Psoas muscle (tissue), 8 donors: ENCODE data around the gene OR6B2. TPM values are rescaled to one million over a fixed set of nuclear protein-coding genes. Genes with fewer than 3 reads are reported as not detected.

Experiments used
- ATAC-seq, 4 donors: fragments of 200-7000 bp; cut with Tn5 transposase; one replicate each; pipeline ENCODE4 v1.9.1; 2020; ENCODE audit warnings: moderate library complexity in 3 of 4, mild to moderate bottlenecking in 2 of 4
- DNase-seq, 2 donors: peaks; one replicate each; pipeline ENCODE4 v3.0.0-alpha.2; 2020
- H3K27ac ChIP-seq: fragments of 200-600 bp; one replicate; pipeline ENCODE4 v1.8.0; 2022
- H3K27me3 ChIP-seq, 3 donors: fragments of 200-600 bp in 1 of 3; one replicate each; pipeline versions ENCODE4 v1.6.1 to v1.8.0; 2013 to 2022; ENCODE audit warnings: low read length in 2 of 3, mild to moderate bottlenecking in 2 of 3, moderate library complexity in 1 of 3; ENCODE audit not compliant: insufficient read depth in 3 of 3
- H3K36me3 ChIP-seq, 2 donors: fragments of 200-600 bp in 1 of 2; one replicate each; pipeline versions ENCODE4 v1.6.1 to v1.8.0; 2013 to 2022; ENCODE audit warnings: low read depth in 1 of 2, mild to moderate bottlenecking in 1 of 2, moderate library complexity in 1 of 2; ENCODE audit not compliant: insufficient read depth in 1 of 2
- H3K4me1 ChIP-seq: fragments of 200-600 bp; one replicate; pipeline ENCODE4 v1.8.0; 2022
- H3K4me3 ChIP-seq: fragments of 200-600 bp; one replicate; pipeline ENCODE4 v1.8.0; 2022; ENCODE audit warnings: mild to moderate bottlenecking
- H3K9me3 ChIP-seq: fragments of 200-600 bp; one replicate; pipeline ENCODE4 v1.8.0; 2022
- CTCF ChIP-seq: fragments of 200-600 bp; IDR thresholded peaks from one replicate; pipeline ENCODE4 v1.8.0; 2022; ENCODE audit warnings: antibody characterized with exemption
- WGBS, 3 donors: extraction: QIAGEN DNeasy Blood & Tissue Kit; methylation state at CpG; one replicate each; pipeline versions ENCODE4 v1.1.6 to v1.1.7; 2013; 5-methylcytosine and 5-hydroxymethylcytosine counted together
- intact Hi-C, 2 donors: fragments of 100-400 bp; cut with DNase I; formaldehyde crosslinking; loops; one replicate each; pipeline versions ENCODE4 v1.11.0 to v1.14.2; 2022
- polyA plus RNA-seq, 3 donors: library from polyadenylated mRNA; stranded (reverse); fragments of 200-250 nt; gene quantifications; one replicate each; pipeline ENCODE4 v1.2.3, GENCODE V29; 2013
- total RNA-seq, 4 donors: library from RNA; stranded (reverse); fragmentation: NEBNext Ultra II Directional in 2 of 4; extraction: Animal tissue kit (Norgen Biotek cat#: 25700) in 2 of 4; gene quantifications; one replicate each; pipeline versions ENCODE4 v1.2.1 to v1.2.4, GENCODE V29; 2021 to 2023
- donor health status: healthy with polysubstance abuse.
- donor health status: DM: no; HTN: no; CAD: no; lungs with moderate emphysema.
- donor health status: Bipolar disorder and iron deficiency.
- donor health status: healthy.
- donor health status: DM: yes; HTN: yes; CAD: no.
- donor health status: DM: no; HTN: no; CAD: no.
- donor health status: DM: no; HTN: no; CAD: no.
- donor health status: DM: yes; HTN: yes; CAD: no.

Gene OR6B2
- total and polyA plus RNA-seq, 7 donors: not detected

- Histone ChIP-seq H3K9me3 (no peaks in the 10 kb centered on the region), H3K27me3 (peaks cover 0 to 3% (median 0%) of the 10 kb centered on the region in 3 donors), H3K36me3 (no peaks in the 10 kb centered on the region), H3K4me1 (no peaks in the 10 kb centered on the region), H3K4me3 (no peak overlapping the region), H3K27ac (no peak overlapping the region)
- intact Hi-C loops: no loop called here
- WGBS, 3 donors: 91 to 98% (median 96%) methylated on average over 3 of the region's 3 CpGs
- DNase-seq (no peak), ATAC-seq (no peak)
- TF ChIP-seq CTCF: no peak
These were observed 40.7 kb upstream of the OR6B2 start for GRCh38 chr2:240070907-240071306.

GRCh38 chr2:240069829-240070228 lies 39.6 kb upstream of the OR6B2 start:
- intact Hi-C loops: no loop called here
- H3K36me3 ChIP-seq: no peaks in the 10 kb centered on the region
- no peak for ATAC-seq
- H3K9me3 ChIP-seq: no peaks in the 10 kb centered on the region
- DNase-seq: no peak
- no peak for TF ChIP-seq CTCF
- peaks cover 0 to 2% (median 0%) of the 10 kb centered on the region in 3 donors for H3K27me3 ChIP-seq
- no peak overlapping the region for H3K27ac ChIP-seq
- H3K4me3 ChIP-seq: no peak overlapping the region
- whole genome bisulfite sequencing, 3 donors: 40 to 50% (median 46%) methylated on average over 1 of the region's 1 CpG
- H3K4me1 ChIP-seq: no peaks in the 10 kb centered on the region

GRCh38 chr2:240068193-240068592 lies 38.0 kb upstream of the OR6B2 start:
- intact Hi-C loops: no loop called here

GRCh38 chr2:240066489-240066888 lies 36.3 kb upstream of the OR6B2 start:
- H3K27ac ChIP-seq: no peak overlapping the region
- intact Hi-C loops: no loop called here
- no peak overlapping the region for H3K4me3 ChIP-seq
- H3K36me3 ChIP-seq: no peaks in the 10 kb centered on the region
- H3K9me3 ChIP-seq: no peaks in the 10 kb centered on the region
- DNase-seq (no peak), ATAC-seq (no peak)
- H3K4me1 ChIP-seq: no peaks in the 10 kb centered on the region
- H3K27me3 ChIP-seq: peaks cover 0 to 2% (median 0%) of the 10 kb centered on the region in 3 donors
- no peak for TF ChIP-seq CTCF
- WGBS, 3 donors: 61 to 63% (median 63%) methylated on average over 5 of the region's 5 CpGs

More at GRCh38 chr2:240068193-240068592, 38.0 kb upstream of the OR6B2 start:
- no peak overlapping the region for H3K4me3 ChIP-seq
- no peak overlapping the region for H3K27ac ChIP-seq
- DNase-seq (no peak), ATAC-seq (no peak)
- 91 to 100% (median 92%) methylated on average over 1 of the region's 1 CpG for WGBS, 3 donors
- no peak for TF ChIP-seq CTCF
- H3K27me3 ChIP-seq: peaks cover 0 to 2% (median 0%) of the 10 kb centered on the region in 3 donors
- no peaks in the 10 kb centered on the region for H3K9me3 ChIP-seq
- no peaks in the 10 kb centered on the region for H3K4me1 ChIP-seq
- H3K36me3 ChIP-seq: no peaks in the 10 kb centered on the region

GRCh38 chr2:240064898-240065297 lies 34.7 kb upstream of the OR6B2 start:
- DNase-seq (no peak), ATAC-seq (no peak)
- no peak for TF ChIP-seq CTCF
- Histone ChIP-seq H3K4me1 (no peaks in the 10 kb centered on the region), H3K27ac (no peak overlapping the region), H3K9me3 (no peaks in the 10 kb centered on the region), H3K36me3 (no peaks in the 10 kb centered on the region), H3K27me3 (peaks cover 0 to 2% (median 0%) of the 10 kb centered on the region in 3 donors), H3K4me3 (no peak overlapping the region)
- 83 to 91% (median 89%) methylated on average over 4 of the region's 4 CpGs for WGBS, 3 donors
- intact Hi-C loops: no loop called here
